GM08714 (cell line): ENCODE results near the gene OXLD1.

Experiments used
- H3K4me3 ChIP-seq: fragments of 200-500 bp; sonication (Bioruptor generic); 2 replicates; pipeline ENCODE4 v1.5.1; 2014; ENCODE audit warnings: mild to moderate bottlenecking, low read length, inconsistent platforms
- ZNF274 ChIP-seq: IDR thresholded peaks from 2 replicates; pipeline ENCODE4 v1.6.1; 2012; ENCODE audit warnings: mild to moderate bottlenecking, low read depth, low read length

Gene OXLD1

DNA sequence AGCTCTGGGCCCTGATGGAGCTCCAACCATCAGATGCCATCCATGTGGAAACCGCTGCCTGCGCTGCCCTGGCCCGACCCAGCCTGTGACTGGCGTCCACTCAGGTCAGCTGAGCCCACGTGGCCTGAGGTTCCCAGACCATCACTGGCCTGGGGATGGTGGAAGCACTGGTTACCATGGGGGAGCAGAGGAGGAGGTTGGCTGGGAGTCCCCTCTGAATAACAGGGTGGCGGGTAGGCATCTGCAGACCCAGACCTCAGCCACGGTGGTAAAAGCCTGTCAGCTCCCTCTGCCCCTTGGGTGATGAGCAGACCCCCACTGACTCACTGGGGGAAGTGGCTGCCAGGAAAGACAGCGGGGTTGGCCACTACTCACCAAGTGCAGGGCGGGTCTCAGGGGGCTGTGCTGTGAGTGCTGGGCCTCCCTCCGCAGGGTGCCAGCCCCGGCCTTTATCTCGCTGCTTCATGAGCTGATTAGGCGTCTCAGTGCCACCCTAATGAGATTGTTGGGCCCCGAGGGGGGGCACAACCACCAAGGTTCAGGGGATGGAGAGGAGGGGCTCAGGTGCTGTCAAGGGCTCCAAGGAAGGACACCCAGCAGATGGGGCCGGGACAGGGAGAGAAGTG is 10.2 kb downstream of the OXLD1 start, which contains the start of gene PDE6G:
Gene PDE6G, minus strand, starts transcription at position 425 of the 626 bp plus-strand sequence. CDS start 3,237 bp downstream, outside the sequence.
- H3K4me3 ChIP-seq = no peak within 1 kb of the TSS
- no peak for TF ChIP-seq ZNF274

DNA sequence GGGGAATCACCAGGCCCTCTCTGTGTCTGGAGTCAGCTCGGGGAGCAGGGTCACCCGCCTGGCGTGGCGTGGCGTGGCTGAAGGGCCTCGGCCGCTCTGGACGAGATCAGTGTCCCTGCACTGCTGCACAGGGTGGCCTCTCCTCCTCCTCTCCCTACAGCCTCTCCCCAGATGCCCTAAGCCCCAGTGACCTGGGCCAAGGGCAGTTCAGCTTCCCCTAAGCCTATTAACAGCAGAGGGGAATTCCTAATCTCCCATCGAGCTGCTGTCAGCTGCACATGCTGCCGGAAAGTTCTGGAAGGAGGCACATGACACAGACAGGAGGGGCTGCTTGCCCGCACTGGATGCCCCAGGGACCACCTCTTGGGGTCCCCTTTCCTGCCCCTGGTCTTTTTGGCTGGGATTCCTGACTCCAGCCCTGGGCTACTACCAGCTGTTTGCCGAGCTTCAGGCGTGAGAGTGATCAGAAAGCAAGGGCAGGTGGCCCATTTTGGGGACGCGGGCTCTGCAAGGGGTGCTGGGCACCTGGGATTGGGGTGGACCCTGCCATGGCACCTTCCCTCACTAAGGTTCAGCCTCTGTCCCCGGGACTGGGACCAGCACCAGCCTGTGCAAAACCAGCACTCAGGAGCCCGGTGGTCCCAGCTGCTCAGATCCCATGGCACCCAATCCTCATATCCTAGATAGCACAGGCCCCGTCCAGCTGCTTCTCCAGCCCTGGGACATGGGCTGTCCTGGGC is 10.9 kb downstream of the OXLD1 start:
- no peak overlapping the region for H3K4me3 ChIP-seq
- TF ChIP-seq ZNF274 = no peak

DNA sequence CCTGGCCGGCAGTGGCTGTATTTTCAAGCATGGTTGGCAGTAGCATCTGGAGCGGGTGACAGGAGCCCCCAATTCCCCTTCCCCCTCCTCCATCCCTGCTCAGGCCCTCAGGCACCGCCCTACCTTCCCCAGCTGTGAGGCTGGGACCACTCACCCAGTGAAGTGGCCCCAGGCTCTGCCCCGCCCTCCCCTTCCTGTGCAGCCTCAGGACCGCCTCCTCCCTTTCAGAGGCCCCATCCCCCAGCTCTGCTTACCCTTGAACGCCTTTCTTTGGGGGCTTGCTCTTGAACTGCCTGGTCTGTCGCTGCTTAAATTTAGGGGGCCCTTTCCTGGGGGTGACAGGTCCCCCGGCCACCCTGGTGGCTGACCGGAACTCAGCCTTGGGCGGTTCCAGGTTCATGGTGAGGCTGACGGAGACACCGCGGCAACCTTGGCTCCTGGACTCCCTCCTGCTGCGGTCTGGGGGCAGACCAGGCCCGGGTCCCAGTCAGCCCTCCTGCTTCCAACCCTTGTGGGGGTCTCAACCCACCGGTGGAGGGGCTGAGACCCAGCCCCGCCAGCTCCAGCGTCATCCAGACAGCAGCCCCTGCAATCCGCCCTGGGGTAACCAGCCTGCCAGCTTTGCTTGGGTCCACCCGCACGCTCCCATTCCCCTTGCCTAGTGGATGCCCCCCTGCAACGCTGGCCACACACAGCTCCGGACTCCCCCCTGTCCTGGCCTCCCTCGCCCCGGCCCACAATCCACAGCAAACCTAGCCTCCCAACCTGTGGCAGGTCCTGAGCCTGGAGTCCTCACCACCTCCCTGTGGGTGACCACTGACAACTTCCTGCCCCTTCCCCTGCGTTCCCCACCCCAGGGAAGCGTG is 13.3 kb downstream of the OXLD1 start:
- H3K4me3 ChIP-seq = peak overlapping the region; percentile 17; the same call in 1 of the 2 replicates
- TF ChIP-seq ZNF274 = no peak

DNA sequence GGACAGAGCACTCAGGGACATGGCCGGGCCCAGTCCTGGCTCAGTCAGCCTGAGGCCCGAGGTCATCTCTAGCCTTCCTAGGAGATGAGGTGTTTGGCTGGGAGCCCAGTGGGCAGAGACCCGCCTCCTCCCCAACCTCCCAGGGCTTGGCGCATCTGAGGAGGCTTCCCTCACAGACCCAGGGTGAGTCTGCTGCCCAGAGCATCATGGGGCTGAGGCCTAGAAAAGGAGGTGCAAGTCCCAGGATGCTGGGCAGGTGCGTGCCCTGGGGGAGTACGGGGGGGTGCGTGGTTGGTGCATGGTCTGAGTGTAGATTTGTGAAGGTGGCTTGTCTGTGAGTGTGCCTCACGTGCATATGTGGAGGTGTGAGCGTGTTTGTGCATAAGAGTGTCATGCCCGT is 14.7 kb downstream of the OXLD1 start:
- no peak for TF ChIP-seq ZNF274
- H3K4me3 ChIP-seq = no peak overlapping the region

DNA sequence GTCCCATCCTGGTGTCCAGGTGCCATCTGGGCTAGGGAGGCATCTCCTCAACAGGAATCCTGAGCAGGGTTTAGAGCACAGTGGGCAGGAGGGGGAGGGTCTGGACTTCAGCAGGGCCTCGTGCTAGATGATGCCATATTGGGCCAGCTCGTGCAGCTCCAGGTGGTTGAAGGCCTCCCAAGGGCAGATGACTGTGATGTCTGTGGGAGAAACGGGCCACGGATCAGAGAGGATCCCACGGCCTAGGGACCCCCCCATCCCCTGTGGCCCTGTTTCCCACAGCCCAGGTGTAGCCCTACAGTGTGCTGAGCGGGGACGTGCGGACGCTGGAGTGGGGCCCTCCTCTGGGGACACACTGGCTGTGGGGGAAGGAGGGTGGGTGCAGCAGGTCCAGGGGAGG is 15.5 kb downstream of the OXLD1 start:
- TF ChIP-seq ZNF274 = no peak
- H3K4me3 ChIP-seq = no peak overlapping the region

DNA sequence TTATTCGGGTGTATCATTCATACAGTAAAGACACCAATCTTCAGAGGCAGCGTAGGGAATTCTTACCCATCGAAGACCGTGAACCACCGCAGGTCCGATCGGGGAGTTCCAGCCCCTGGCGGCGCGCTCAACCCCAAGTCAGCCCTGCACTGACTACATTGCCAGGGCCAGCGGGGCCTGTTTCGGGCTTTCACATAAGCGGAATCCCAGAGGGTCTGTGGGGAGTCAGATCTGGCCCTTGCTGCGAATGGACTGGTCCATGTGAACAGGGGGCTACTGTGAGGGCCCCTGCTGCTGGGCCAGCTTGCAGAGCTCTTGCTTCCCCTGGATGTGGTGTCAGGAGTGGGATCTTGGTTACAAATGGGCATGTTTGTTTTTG is 17.7 kb downstream of the OXLD1 start:
- H3K4me3 ChIP-seq = no peak overlapping the region
- TF ChIP-seq ZNF274 = no peak

DNA sequence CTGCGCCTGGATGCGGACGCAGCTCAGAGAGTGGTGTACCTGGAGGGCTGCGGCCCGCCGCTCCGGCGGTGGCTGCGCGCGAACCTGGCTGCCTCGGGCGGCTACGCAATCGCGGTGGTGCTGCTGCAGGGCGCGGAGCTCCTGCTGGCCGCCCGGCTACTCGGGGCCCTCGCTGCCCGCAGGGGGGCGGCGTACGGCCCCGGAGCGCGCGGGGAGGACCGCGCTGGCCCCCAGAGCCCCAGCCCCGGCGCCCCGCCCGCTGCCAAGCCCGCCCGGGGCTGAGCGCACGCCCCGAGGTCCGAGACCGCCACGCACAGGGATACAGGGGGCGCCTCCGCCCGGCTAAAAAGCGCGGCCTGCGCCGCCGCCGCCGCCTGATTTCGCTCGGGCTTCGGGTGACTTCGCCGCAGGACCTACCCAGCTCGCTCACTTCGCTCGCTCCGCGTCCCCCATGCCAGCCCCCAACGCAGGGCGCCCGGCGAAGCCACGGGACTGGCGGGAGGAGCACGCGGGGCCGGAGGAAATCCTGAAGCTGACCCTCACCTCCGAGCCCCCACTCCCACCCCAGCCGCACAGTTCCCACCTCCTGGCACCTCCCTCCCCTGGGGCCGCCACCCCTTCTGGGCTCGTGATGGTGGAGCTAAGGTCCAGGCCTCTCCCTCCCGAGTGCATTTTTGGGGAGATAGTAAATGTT is 18.2 kb downstream of the OXLD1 start:
- H3K4me3 ChIP-seq = no peak overlapping the region
- TF ChIP-seq ZNF274 = no peak

DNA sequence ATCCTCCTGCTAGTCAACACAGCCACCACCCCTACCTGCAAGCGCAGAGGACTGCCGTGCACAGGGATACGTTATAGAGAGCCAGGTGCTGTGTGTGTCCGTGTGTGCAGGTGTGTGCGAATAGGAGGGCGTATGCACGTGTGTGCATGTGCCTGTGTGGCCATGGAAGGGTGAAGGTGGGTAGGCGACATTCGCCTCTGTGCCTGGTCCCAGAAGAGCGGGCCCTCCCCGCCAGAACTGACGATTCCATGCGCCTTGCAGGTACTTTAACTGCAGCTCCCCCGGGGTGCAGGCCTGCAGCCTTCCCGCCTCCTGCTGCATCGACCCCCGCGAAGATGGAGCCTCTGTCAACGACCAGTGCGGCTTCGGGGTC is 18.8 kb downstream of the OXLD1 start:
- H3K4me3 ChIP-seq = no peak overlapping the region
- no peak for TF ChIP-seq ZNF274

DNA sequence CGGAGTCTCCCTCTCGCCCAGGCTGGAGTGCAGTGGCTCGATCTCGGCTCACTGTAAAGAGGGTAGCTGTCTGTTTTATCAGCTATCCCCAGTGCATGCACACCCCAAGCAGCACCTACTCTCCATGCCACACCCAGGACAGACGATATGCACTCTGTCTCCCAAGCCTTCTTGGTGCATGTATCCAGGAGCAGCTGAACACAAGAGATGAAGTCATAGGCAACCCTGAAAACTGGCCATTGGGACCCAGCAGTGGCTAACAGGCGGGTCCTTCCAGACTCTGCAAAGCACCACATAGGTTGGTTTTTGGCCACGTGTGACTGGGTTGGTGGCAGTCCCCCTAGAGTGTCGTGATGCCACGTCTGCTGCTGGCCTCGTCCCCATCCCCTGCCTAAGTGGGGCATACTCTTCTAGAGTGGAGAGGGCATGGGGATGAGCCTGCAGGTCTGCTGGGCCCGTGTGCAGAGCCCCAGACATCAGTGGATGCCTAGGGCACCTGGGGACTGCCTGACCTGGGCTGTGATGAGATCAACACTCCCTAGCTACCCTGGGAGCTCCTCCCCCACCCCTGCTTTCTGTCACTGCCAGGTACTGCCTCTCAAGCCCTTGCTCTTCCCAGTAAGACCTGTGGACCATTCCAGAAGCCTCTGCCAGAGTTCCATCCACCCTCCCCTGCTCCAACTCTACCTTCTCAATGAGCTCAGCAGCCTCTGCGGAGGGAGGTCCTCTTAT is 19.4 kb downstream of the OXLD1 start:
- TF ChIP-seq ZNF274 = no peak
- no peak overlapping the region for H3K4me3 ChIP-seq

DNA sequence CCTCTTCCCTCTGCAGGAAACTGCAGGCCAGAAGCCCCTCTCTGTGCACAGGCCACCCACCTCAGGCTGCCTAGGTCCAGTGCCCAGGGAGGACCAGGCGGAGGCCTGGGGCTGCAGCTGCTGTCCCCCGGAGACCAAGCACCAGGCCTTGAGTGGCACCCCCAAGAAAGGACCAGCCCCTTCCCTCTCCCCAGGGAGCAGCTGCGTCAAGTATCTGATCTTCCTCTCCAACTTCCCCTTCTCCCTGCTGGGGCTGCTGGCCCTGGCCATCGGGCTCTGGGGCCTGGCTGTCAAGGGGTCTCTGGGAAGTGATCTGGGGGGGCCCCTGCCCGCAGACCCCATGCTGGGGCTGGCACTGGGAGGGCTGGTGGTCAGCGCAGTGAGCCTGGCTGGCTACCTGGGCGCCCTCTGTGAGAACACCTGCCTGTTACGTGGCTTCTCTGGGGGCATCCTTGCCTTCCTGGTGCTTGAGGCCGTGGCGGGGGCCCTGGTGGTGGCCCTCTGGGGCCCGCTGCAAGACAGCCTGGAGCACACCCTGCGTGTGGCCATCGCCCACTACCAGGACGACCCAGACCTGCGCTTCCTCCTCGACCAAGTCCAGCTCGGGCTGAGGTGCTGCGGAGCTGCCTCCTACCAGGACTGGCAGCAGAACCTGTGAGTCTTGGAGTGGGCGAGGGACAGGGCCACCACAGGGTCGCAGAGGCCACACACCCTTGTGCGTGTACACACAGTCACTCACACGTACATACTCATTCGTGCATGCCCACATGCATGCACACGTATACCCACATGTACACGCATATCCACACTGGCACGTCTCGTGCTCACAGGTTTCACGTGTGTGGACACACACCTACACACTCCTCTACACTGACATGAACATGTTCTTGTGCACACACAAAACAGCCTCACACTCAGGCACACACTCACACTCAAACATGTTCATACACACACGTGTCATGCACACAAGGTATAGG is 21.1 kb downstream of the OXLD1 start:
- no peak for TF ChIP-seq ZNF274
- H3K4me3 ChIP-seq = no peak overlapping the region

DNA sequence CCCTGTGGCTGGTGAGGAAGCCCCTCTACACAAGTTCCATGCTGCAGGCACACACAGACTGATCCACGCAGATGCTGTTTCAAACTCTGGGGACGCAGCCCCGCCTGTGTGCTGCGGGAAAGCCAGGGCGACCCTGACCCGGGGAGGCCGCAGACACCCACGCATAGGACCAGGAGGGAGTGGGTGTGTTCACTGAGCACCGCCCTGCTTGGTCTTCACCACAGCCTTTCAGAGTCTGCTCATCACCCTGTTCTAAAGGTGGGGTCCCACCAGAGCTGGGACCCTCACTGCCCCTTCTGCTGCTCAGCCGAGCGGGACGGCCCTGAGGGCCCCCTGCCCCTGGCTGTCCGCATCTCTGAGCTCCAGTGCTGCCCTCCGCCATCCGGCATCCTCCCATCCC is 21.9 kb downstream of the OXLD1 start:
- no peak for TF ChIP-seq ZNF274

DNA sequence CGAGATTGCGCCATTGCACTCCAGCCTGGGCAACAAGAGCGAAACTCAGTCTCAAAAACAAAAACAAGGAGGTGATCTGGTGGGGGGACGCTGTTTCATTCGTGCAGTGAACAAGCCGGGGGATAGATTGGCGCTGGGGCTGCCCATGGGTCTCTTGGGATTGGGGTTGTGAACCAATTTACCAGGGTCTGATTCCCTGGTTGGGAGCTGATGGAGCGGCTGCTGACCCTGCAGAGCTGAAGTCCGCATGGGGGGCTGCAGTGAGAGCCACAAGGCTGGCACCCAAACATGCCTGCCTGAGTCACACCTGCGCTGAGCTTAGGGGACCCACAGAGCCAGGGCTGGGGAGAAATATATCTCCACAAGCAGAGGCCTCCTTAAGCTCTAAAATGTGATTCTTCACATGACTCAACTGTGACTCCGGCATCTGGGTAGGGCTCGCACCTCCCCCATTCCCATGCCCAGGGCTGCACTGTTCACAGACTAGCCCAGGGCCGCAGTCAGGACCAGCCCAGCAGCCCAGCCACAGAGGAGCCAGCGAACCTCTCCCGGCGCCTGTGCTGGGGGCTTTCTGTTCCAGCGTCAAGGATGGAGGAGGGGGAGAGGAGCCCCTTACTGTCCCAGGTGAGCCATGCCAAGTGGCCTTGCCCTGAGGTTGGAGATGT is 24.4 kb downstream of the OXLD1 start:
- no peak overlapping the region for H3K4me3 ChIP-seq
- no peak for TF ChIP-seq ZNF274

More for the DNA sequence above, 21.9 kb downstream of the OXLD1 start:
- H3K4me3 ChIP-seq = no peak overlapping the region

DNA sequence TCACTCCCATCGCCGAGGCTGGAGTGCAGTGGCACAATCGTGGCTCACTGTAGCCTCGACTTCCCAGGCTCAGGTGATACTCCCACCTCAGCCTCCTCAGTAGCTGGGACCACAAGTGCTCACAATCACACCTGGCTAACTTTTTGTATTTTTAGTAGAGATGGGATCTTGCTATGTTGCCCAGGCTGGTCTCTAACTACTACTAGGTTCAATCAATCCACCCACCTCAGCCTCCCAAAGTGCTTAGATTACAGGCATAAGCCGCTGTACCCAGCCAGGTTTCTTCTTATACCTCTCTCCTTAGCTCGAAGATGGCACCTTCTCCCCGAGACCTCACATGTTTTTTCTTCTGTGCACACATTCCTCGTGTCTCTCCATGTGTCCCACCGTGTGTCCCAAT is 26.4 kb downstream of the OXLD1 start:
- H3K4me3 ChIP-seq = no peak overlapping the region
- no peak for TF ChIP-seq ZNF274
